Measurements from ENCODE around the gene AURKA.
A peak's percentile ranks its signal among the peaks of the same experiment; 100 is the strongest.
"Not testable (repeated sequence)": the region's sequence is repeated elsewhere in the genome, so short reads cannot be mapped to it uniquely, and the experiment has no call there.

The AURKA gene

GRCh38 chr20:56420940-56421688, 29.1 kb upstream of the AURKA start:
- ATAC-seq (no peak), DNase-seq (no peak)

GRCh38 chr20:56420028-56420427, 28.0 kb upstream of the AURKA start:
- DNase-seq (no peak), ATAC-seq (no peak)

- ATAC-seq = peak; percentile 55
- no peak for DNase-seq
Observed at GRCh38 chr20:56418385-56418861, 26.4 kb upstream of the AURKA start.

DNA sequence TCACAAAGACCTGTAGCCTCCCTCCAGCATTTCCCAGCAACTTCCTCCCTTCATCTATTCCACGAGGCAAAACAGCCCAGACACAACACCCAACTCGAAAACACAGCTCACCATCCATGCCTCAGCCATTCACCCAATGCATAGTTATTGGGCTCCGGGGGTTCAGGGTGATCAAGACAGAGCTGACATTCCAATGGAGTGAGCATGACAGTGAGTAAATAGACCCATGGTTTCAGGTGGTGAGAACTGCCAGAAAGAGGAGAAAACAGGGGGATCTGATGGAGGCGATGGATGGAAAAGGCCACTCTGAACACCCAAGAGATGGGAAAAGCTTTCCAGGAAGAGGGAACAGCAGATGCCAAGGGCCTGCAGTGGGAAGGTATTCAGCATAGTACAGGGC, 25.9 kb upstream of the AURKA start:
- DNase-seq = no peak
- no peak for ATAC-seq

- ATAC-seq = no peak
- no peak for DNase-seq
Observed at GRCh38 chr20:56417402-56417801, 25.4 kb upstream of the AURKA start.

- ATAC-seq (peak; percentile 60), DNase-seq (peak; percentile 64)
Observed at GRCh38 chr20:56414842-56415765, 23.1 kb upstream of the AURKA start.

GRCh38 chr20:56412949-56413348, 20.9 kb upstream of the AURKA start:
- DNase-seq (no peak), ATAC-seq (no peak)

GRCh38 chr20:56412473-56412790, 20.4 kb upstream of the AURKA start:
- ATAC-seq (no peak), DNase-seq (no peak)

DNA sequence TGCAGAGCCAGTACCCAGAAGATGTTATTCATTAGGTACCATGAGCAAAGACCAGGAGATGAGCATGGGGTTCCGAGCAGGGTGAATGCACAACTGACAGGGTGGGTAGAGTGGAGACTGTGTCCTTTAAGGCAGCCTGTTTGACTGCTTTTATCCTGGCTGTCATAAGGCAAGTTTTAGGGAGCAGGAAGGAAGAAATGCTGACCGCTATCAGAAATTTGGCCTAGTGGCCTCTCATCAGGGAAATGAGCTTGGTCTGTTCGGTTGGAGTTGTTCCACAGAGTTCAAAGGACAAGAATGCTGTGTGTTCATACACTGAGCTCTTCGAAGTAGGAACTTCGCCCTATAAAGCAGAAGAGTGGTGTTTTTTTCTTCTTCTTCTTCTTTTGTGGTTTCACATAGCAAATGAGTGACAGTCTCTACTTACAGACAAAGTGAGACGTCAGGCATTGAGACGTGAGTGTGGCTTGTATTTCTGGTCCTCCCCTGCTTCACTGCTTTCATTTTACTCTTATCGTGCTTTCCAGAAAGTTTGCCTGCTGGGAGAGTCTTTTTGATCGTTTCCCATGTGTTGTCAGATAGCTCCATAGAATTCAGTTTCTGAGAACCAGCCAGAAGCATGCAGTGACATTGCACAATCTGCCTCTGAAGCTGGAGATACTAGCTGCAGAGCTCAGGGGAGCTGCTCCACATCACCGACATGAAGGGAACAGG, 19.9 kb upstream of the AURKA start, which contains the start of gene CASS4:
Gene CASS4, plus strand, starts transcription at position 502 of the 714 bp plus-strand sequence. Its CDS starts 199 bp downstream, at position 701.
- DNase-seq = peak; percentile 44
- ATAC-seq = peak; percentile 62

GRCh38 chr20:56411287-56411686, 19.3 kb upstream of the AURKA start:
- not testable (repeated sequence) for DNase-seq, ATAC-seq

DNA sequence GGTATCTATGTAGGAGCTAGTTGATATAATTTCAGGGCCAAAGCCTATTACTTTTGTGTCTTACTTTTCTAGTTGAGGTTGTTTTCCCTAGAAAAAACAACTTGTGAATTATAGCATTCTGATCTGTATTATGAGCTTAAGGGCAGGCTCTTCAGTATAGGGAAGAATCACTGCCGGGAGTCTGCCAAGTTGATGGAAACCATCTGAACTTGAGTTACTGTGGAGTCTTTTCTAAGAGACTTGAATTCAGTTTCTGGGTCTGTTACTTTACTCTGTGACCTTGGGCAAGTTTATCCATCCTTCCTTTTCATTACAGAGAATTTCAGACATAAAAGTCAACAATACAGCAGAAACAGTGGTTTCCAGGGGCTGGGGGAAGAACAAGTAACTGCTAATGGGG, 17.9 kb upstream of the AURKA start:
- no peak for DNase-seq

GRCh38 chr20:56409521-56409920, 17.5 kb upstream of the AURKA start:
- ATAC-seq (no peak), DNase-seq (no peak)

More for the DNA sequence above, 17.9 kb upstream of the AURKA start:
- no peak for ATAC-seq

DNA sequence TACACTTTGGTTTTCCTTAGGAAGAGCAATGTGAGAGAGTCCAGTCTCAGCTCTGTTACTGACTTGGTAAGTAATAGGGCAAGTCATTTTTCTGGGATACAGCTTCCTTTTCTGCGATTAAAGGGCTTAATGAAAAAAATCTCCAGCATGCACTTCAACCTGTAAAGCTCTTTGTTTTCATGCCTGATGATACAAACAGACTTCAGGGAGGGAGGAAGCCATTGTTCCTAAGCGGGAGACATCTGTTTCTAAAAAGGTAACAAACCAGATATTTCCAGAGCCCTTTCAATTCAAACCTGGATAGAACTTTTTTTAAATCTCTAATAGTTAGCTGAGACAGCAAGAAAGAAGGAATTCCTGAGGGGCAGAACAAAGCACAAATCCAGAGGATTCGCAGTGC, 14.9 kb upstream of the AURKA start:
- DNase-seq (no peak), ATAC-seq (no peak)

GRCh38 chr20:56405356-56405755, 13.3 kb upstream of the AURKA start:
- DNase-seq, ATAC-seq: not testable (repeated sequence)

- ATAC-seq = no peak
- DNase-seq = no peak
Observed at GRCh38 chr20:56403465-56403864, 11.4 kb upstream of the AURKA start.

DNA sequence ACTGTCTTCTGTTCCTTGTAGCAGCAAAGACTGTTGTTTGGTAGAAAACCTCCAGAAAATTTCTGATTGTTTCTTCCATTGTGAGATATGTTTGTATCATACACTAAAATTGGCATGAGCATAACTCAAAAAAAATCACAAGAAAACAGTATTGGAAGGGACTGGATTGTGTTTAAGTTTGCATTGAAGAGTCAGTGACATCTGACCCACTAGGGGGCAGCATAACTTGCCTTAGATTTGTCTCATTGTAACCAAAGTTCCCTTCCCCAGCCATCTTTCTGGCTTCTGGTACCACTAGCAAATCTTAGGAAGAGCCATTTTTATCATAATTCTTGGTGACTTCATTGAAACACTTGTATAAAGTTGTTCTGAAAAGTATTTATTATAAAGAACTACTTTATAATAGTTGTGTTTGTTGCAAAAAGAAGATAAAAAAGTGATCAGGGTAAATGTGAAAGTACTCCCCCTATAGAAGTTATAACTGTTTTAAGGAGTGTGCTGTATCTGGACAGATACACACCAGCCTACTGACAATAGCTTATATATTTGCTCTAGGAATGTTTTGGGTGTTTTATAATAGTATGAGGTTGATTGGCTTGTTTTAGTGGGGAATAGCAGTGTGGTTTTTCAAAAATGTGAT, 8.1 kb upstream of the AURKA start:
- ATAC-seq (peak; percentile 55), DNase-seq (peak; percentile 67)

DNA sequence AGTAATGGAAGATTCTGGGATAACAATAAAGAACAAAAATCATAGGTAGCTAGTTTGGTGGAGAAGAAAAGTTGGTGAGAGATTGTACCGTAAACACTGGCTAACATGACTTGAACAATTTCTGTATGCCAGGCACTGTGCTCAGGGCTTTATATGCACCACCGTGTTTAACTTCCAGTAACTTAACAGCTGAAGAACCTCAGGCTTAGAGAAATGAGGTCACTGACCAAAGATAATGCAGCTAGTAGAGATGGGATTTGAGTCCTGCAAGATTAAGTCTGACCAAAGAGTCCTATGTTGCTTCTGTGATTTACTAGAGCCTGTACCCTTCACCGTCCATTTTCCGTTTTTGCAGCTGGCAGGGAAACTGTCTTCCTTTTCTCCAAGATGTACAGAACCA, 3.2 kb upstream of the AURKA start:
- ATAC-seq = no peak

GRCh38 chr20:56393653-56394052, 1.6 kb upstream of the AURKA start:
- no peak for ATAC-seq
- DNase-seq = no peak

More for the DNA sequence above, 3.2 kb upstream of the AURKA start:
- DNase-seq = no peak

- DNase-seq = no peak
- no peak for ATAC-seq
Observed at GRCh38 chr20:56392881-56393482, 967 bp upstream of the AURKA start.

GRCh38 chr20:56391596-56392131, 351 bp downstream of the AURKA start:
- DNase-seq = no peak
- peak; percentile 35 for ATAC-seq

DNA sequence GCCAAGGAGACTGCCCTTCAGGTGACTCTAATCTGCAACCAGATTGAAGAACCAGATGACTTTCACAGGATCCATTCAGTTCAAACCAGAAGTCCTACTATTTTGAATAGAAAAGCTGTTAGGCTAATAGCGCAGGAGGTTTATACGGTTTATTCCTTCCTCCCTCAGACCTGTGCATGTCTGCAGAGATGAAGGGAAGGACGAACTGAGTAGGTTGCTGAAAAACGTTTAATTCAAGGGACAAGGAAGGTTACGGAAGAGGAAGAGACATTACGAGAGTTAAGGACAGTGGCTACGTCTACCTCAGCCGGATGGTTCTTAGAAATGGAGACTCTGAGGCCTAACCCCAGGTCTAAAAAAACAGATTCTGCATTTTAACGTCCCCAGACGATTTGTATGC, 978 bp downstream of the AURKA start:
- ATAC-seq (no peak), DNase-seq (no peak)
